Measurements from ENCODE around the gene EFCAB7.

The EFCAB7 gene

GRCh38 chr1:63522891-63523728, at the start of gene EFCAB7, which contains the start of gene ITGB3BP:
Gene EFCAB7, plus strand, starts transcription at chr1:63523525. Its CDS starts 2,048 bp downstream, at chr1:63525573.
Gene ITGB3BP, minus strand, starts transcription at chr1:63523225. Its CDS starts 92 bp downstream, at chr1:63523133.
- DNase-seq (ENCODE audit: low spot score) = peak; percentile 97

- peak; percentile 43 for DNase-seq (ENCODE audit: low spot score)
These were observed 47.6 kb upstream of the EFCAB7 start for GRCh38 chr1:63475761-63476160.

GRCh38 chr1:63480057-63480456, 43.3 kb upstream of the EFCAB7 start:
- DNase-seq (ENCODE audit: low spot score) = no peak

- no peak for DNase-seq (ENCODE audit: low spot score)
These were observed 36.7 kb upstream of the EFCAB7 start for GRCh38 chr1:63486629-63487028.

GRCh38 chr1:63487336-63488065, 35.8 kb upstream of the EFCAB7 start:
- DNase-seq (ENCODE audit: low spot score) = peak; percentile 16

GRCh38 chr1:63497577-63497976, 25.7 kb upstream of the EFCAB7 start:
- no peak for DNase-seq (ENCODE audit: low spot score)

GRCh38 chr1:63498106-63498505, 25.2 kb upstream of the EFCAB7 start:
- DNase-seq (ENCODE audit: low spot score) = no peak

GRCh38 chr1:63501256-63501655, 22.1 kb upstream of the EFCAB7 start:
- no peak for DNase-seq (ENCODE audit: low spot score)

- no peak for DNase-seq (ENCODE audit: low spot score)
These were observed 16.5 kb upstream of the EFCAB7 start for GRCh38 chr1:63506782-63507181.

- DNase-seq (ENCODE audit: low spot score) = no peak
These were observed 13.6 kb upstream of the EFCAB7 start for GRCh38 chr1:63509718-63510117.

GRCh38 chr1:63512584-63512983, 10.7 kb upstream of the EFCAB7 start:
- no peak for DNase-seq (ENCODE audit: low spot score)

GRCh38 chr1:63516629-63517028, 6.7 kb upstream of the EFCAB7 start:
- DNase-seq (ENCODE audit: low spot score) = no peak

GRCh38 chr1:63523738-63524137, 413 bp downstream of the EFCAB7 start:
- no peak for DNase-seq (ENCODE audit: low spot score)

GRCh38 chr1:63524201-63524600, 876 bp downstream of the EFCAB7 start:
- DNase-seq (ENCODE audit: low spot score) = peak; percentile 3

- DNase-seq (ENCODE audit: low spot score) = no peak
These were observed 9.4 kb downstream of the EFCAB7 start for GRCh38 chr1:63532727-63533126.

GRCh38 chr1:63533931-63534330, 10.6 kb downstream of the EFCAB7 start:
- no peak for DNase-seq (ENCODE audit: low spot score)

- no peak for DNase-seq (ENCODE audit: low spot score)
These were observed 11.1 kb downstream of the EFCAB7 start for GRCh38 chr1:63534406-63534805.

GRCh38 chr1:63537006-63537405, 13.7 kb downstream of the EFCAB7 start:
- no peak for DNase-seq (ENCODE audit: low spot score)

- DNase-seq (ENCODE audit: low spot score) = peak; percentile 2
These were observed 14.6 kb downstream of the EFCAB7 start for GRCh38 chr1:63537940-63538339.

GRCh38 chr1:63545780-63546179, 22.5 kb downstream of the EFCAB7 start:
- DNase-seq (ENCODE audit: low spot score) = peak; percentile 5

GRCh38 chr1:63547621-63548294, 24.4 kb downstream of the EFCAB7 start:
- no peak for DNase-seq (ENCODE audit: low spot score)

- no peak for DNase-seq (ENCODE audit: low spot score)
These were observed 25.0 kb downstream of the EFCAB7 start for GRCh38 chr1:63548303-63548702.

GRCh38 chr1:63548877-63549276, 25.6 kb downstream of the EFCAB7 start:
- DNase-seq (ENCODE audit: low spot score) = no peak
